ENCODE data around the gene TMCC1.
A peak's percentile ranks its signal among the peaks of the same experiment; 100 is the strongest.

The TMCC1 gene

GRCh38 chr3:129746629-129747028 lies 146.9 kb downstream of the TMCC1 start:
- DNase-seq (ENCODE audit: low read depth): no peak
- no peak overlapping the region for H3K4me3 ChIP-seq (ENCODE audit: low read depth, low read length)

- DNase-seq (ENCODE audit: low read depth): peak; percentile 47
- H3K4me3 ChIP-seq (ENCODE audit: low read depth, low read length): no peak overlapping the region
These were observed 148.3 kb downstream of the TMCC1 start for GRCh38 chr3:129745253-129745652.

GRCh38 chr3:129741794-129742193 lies 151.7 kb downstream of the TMCC1 start:
- H3K4me3 ChIP-seq (ENCODE audit: low read depth, low read length): no peak overlapping the region
- DNase-seq (ENCODE audit: low read depth): no peak

GRCh38 chr3:129740090-129740489 lies 153.4 kb downstream of the TMCC1 start:
- no peak for DNase-seq (ENCODE audit: low read depth)
- no peak overlapping the region for H3K4me3 ChIP-seq (ENCODE audit: low read depth, low read length)

GRCh38 chr3:129739634-129740033 lies 153.9 kb downstream of the TMCC1 start:
- no peak for DNase-seq (ENCODE audit: low read depth)
- no peak overlapping the region for H3K4me3 ChIP-seq (ENCODE audit: low read depth, low read length)

GRCh38 chr3:129738172-129738571 lies 155.3 kb downstream of the TMCC1 start:
- DNase-seq (ENCODE audit: low read depth): no peak
- H3K4me3 ChIP-seq (ENCODE audit: low read depth, low read length): no peak overlapping the region

GRCh38 chr3:129736070-129736469 lies 157.4 kb downstream of the TMCC1 start:
- no peak overlapping the region for H3K4me3 ChIP-seq (ENCODE audit: low read depth, low read length)
- DNase-seq (ENCODE audit: low read depth): no peak

- no peak overlapping the region for H3K4me3 ChIP-seq (ENCODE audit: low read depth, low read length)
- DNase-seq (ENCODE audit: low read depth): no peak
These were observed 157.9 kb downstream of the TMCC1 start for GRCh38 chr3:129735638-129736037.

GRCh38 chr3:129734449-129734848 lies 159.1 kb downstream of the TMCC1 start:
- H3K4me3 ChIP-seq (ENCODE audit: low read depth, low read length): no peak overlapping the region
- no peak for DNase-seq (ENCODE audit: low read depth)

- DNase-seq (ENCODE audit: low read depth): no peak
- H3K4me3 ChIP-seq (ENCODE audit: low read depth, low read length): no peak overlapping the region
These were observed 161.2 kb downstream of the TMCC1 start for GRCh38 chr3:129732200-129732876.

- DNase-seq (ENCODE audit: low read depth): peak; percentile 1
- H3K4me3 ChIP-seq (ENCODE audit: low read depth, low read length): no peak overlapping the region
These were observed 165.8 kb downstream of the TMCC1 start for GRCh38 chr3:129727707-129728106.

GRCh38 chr3:129723558-129724324 lies 169.8 kb downstream of the TMCC1 start:
- peak; percentile 92 for DNase-seq (ENCODE audit: low read depth)
- H3K4me3 ChIP-seq (ENCODE audit: low read depth, low read length): peak overlapping the region; percentile 13

- H3K4me3 ChIP-seq (ENCODE audit: low read depth, low read length): no peak overlapping the region
- no peak for DNase-seq (ENCODE audit: low read depth)
These were observed 171.0 kb downstream of the TMCC1 start for GRCh38 chr3:129722527-129722926.

GRCh38 chr3:129718201-129718600 lies 175.3 kb downstream of the TMCC1 start:
- no peak for DNase-seq (ENCODE audit: low read depth)
- no peak overlapping the region for H3K4me3 ChIP-seq (ENCODE audit: low read depth, low read length)

- H3K4me3 ChIP-seq (ENCODE audit: low read depth, low read length): no peak overlapping the region
- no peak for DNase-seq (ENCODE audit: low read depth)
These were observed 177.7 kb downstream of the TMCC1 start for GRCh38 chr3:129715854-129716253.

GRCh38 chr3:129708328-129708861 lies 185.1 kb downstream of the TMCC1 start:
- no peak for DNase-seq (ENCODE audit: low read depth)

GRCh38 chr3:129705274-129705673 lies 188.2 kb downstream of the TMCC1 start:
- no peak for DNase-seq (ENCODE audit: low read depth)
- no peak overlapping the region for H3K4me3 ChIP-seq (ENCODE audit: low read depth, low read length)

More at GRCh38 chr3:129708328-129708861, 185.1 kb downstream of the TMCC1 start:
- no peak overlapping the region for H3K4me3 ChIP-seq (ENCODE audit: low read depth, low read length)

GRCh38 chr3:129703913-129704312 lies 189.6 kb downstream of the TMCC1 start:
- no peak for DNase-seq (ENCODE audit: low read depth)
- H3K4me3 ChIP-seq (ENCODE audit: low read depth, low read length): no peak overlapping the region

- H3K4me3 ChIP-seq (ENCODE audit: low read depth, low read length): no peak overlapping the region
- no peak for DNase-seq (ENCODE audit: low read depth)
These were observed 190.4 kb downstream of the TMCC1 start for GRCh38 chr3:129702934-129703712.

GRCh38 chr3:129701161-129701560 lies 192.3 kb downstream of the TMCC1 start:
- no peak overlapping the region for H3K4me3 ChIP-seq (ENCODE audit: low read depth, low read length)
- DNase-seq (ENCODE audit: low read depth): no peak
